MM.1S (cell line): Measurements from ENCODE around the gene TERC.

Experiments
- DNase-seq: peaks from one replicate; pipeline ENCODE4 v3.0.0-alpha.2; 2015
- H2AFZ ChIP-seq: fragments of 300-600 bp; sonication (generic); 2 replicates; pipeline ENCODE4 v1.6.0; 2016; ENCODE audit warnings: antibody characterized with exemption, low read length
- H3F3A ChIP-seq: fragments of 300-600 bp; sonication (generic); 2 replicates; pipeline ENCODE4 v1.6.1; 2016; ENCODE audit warnings: mild to moderate bottlenecking, antibody characterized with exemption, low read length, moderate library complexity, mixed read lengths; ENCODE audit not compliant: insufficient read depth
- H3K27ac ChIP-seq: fragments of 300-600 bp; sonication (generic); 2 replicates; pipeline ENCODE4 v1.5.1; 2016; ENCODE audit warnings: mild to moderate bottlenecking, low read length
- H3K27me3 ChIP-seq: fragments of 300-600 bp; sonication (generic); replicated peaks from 2 replicates; pipeline ENCODE4 v1.6.0; 2016; ENCODE audit warnings: low read length; ENCODE audit not compliant: insufficient read depth
- H3K36me3 ChIP-seq: fragments of 300-600 bp; sonication (generic); replicated peaks from 2 replicates; pipeline ENCODE4 v1.6.1; 2016; ENCODE audit warnings: mild to moderate bottlenecking, low read length, mixed read lengths; ENCODE audit not compliant: insufficient read depth
- H3K4me1 ChIP-seq: fragments of 300-600 bp; sonication (generic); 2 replicates; pipeline ENCODE4 v1.6.1; 2016; ENCODE audit warnings: low read length, mixed read lengths
- H3K4me2 ChIP-seq: fragments of 300-600 bp; sonication (generic); 2 replicates; pipeline ENCODE4 v1.6.0; 2016; ENCODE audit warnings: low read depth, low read length
- H3K4me3 ChIP-seq: fragments of 300-600 bp; sonication (generic); 2 replicates; pipeline ENCODE4 v1.5.1; 2016; ENCODE audit warnings: low read length, mixed read lengths
- H3K79me2 ChIP-seq: fragments of 300-600 bp; sonication (generic); 2 replicates; pipeline ENCODE4 v1.6.1; 2016; ENCODE audit warnings: mixed run types, low read length, mixed read lengths
- H3K9ac ChIP-seq: fragments of 300-600 bp; sonication (generic); 2 replicates; pipeline ENCODE4 v1.6.1; 2016; ENCODE audit warnings: low read length, mixed read lengths
- H3K9me2 ChIP-seq: fragments of 300-600 bp; sonication (generic); replicated peaks from 2 replicates; pipeline ENCODE4 v1.6.1; 2016; ENCODE audit warnings: mild to moderate bottlenecking, low read length, mixed read lengths; ENCODE audit not compliant: insufficient read depth
- H3K9me3 ChIP-seq: fragments of 300-600 bp; sonication (generic); replicated peaks from 2 replicates; pipeline ENCODE4 v1.6.1; 2016; ENCODE audit warnings: mild to moderate bottlenecking, low read length, mixed read lengths; ENCODE audit not compliant: insufficient read depth
- H4K20me1 ChIP-seq: fragments of 300-600 bp; sonication (generic); 2 replicates; pipeline ENCODE4 v1.6.1; 2016; ENCODE audit warnings: mild to moderate bottlenecking, low read length, moderate library complexity, mixed read lengths; ENCODE audit not compliant: insufficient read depth
- EZH2 ChIP-seq: fragments of 300-600 bp; sonication (generic); optimal IDR thresholded peaks from 2 replicates; pipeline ENCODE3; 2017; ENCODE audit warnings: low read depth, mild to moderate bottlenecking, antibody characterized with exemption, low read length, mixed read lengths
- EZH2phosphoT487 ChIP-seq: fragments of 300-600 bp; sonication (generic); IDR thresholded peaks from 2 replicates; pipeline ENCODE4 v1.6.1; 2018; ENCODE audit warnings: antibody characterized with exemption, low read length
- TF ChIP-seq, protein P1 (sequence below): fragments of 300-600 bp; sonication (generic); IDR thresholded peaks from 2 replicates; pipeline ENCODE4 v1.5.1; 2016; ENCODE audit warnings: antibody characterized with exemption, low read length, mixed read lengths

Gene TERC

DNA sequence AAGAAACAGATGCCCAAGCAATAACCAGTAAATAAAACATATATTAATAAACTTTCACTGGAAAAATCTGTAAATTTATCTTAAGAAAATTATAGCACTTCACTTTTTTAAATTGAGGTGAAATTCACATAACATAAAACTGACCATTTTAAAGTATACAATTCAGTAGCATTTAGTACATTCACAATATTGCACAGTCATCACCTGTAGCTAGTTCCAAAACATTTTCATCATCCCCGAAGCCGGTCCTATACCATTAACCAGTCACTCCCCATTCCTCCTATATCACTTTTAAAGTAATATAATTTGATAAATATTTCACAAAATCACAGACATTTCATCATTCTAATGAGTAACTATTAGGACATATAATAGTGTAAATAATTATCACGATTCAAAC lies 39.8 kb upstream of the TERC start:
- H3K36me3 ChIP-seq = no peaks in the 10 kb centered on the region
- H3K9me2 ChIP-seq = no peaks in the 10 kb centered on the region
- H3K79me2 ChIP-seq = no peaks in the 10 kb centered on the region
- no peak for TF ChIP-seq EZH2
- TF ChIP-seq, protein P1, sequence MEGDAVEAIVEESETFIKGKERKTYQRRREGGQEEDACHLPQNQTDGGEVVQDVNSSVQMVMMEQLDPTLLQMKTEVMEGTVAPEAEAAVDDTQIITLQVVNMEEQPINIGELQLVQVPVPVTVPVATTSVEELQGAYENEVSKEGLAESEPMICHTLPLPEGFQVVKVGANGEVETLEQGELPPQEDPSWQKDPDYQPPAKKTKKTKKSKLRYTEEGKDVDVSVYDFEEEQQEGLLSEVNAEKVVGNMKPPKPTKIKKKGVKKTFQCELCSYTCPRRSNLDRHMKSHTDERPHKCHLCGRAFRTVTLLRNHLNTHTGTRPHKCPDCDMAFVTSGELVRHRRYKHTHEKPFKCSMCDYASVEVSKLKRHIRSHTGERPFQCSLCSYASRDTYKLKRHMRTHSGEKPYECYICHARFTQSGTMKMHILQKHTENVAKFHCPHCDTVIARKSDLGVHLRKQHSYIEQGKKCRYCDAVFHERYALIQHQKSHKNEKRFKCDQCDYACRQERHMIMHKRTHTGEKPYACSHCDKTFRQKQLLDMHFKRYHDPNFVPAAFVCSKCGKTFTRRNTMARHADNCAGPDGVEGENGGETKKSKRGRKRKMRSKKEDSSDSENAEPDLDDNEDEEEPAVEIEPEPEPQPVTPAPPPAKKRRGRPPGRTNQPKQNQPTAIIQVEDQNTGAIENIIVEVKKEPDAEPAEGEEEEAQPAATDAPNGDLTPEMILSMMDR = no peak
- TF ChIP-seq EZH2phosphoT487 = no peak
- H4K20me1 ChIP-seq = no peaks in the 10 kb centered on the region
- H3K4me2 ChIP-seq = no peak overlapping the region
- H3F3A ChIP-seq = no peaks in the 10 kb centered on the region
- no peak overlapping the region for H3K9ac ChIP-seq
- DNase-seq = no peak
- H3K4me3 ChIP-seq = no peak overlapping the region
- H3K27ac ChIP-seq = no peak overlapping the region
- H2AFZ ChIP-seq = no peak overlapping the region
- H3K27me3 ChIP-seq = no peaks in the 10 kb centered on the region
- H3K9me3 ChIP-seq = no peaks in the 10 kb centered on the region
- no peaks in the 10 kb centered on the region for H3K4me1 ChIP-seq

DNA sequence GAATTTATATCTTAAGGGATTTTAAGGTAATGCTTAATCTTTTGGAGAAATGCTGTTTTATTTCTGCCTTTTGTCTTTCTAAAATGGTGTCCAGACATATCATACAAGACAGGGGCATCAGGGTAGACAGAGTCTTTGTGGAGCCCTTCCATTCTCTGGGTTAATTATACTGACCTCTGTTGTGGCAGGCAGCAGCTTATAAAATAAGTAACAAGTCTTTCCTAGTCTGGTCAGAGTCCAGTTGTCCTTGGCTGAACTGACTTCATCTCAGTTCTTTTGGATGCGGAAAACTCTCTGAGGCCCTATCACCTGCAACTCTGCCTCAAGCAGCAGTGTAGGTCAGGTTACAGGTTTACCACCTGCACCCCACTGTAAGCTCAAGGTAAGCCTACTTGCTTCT lies 27.5 kb upstream of the TERC start:
- Histone ChIP-seq H2AFZ (no peak overlapping the region), H3K27me3 (no peaks in the 10 kb centered on the region), H4K20me1 (no peaks in the 10 kb centered on the region), H3F3A (no peaks in the 10 kb centered on the region), H3K4me2 (no peak overlapping the region), H3K27ac (no peak overlapping the region), H3K9ac (no peak overlapping the region), H3K79me2 (no peaks in the 10 kb centered on the region), H3K9me3 (no peaks in the 10 kb centered on the region), H3K4me1 (no peaks in the 10 kb centered on the region), H3K36me3 (no peaks in the 10 kb centered on the region; the same call in 1 of the 2 replicates), H3K9me2 (no peaks in the 10 kb centered on the region), H3K4me3 (no peak overlapping the region)
- no peak for DNase-seq
- TF ChIP-seq EZH2 (no peak), EZH2phosphoT487 (no peak)
- TF ChIP-seq, protein P1 = no peak

DNA sequence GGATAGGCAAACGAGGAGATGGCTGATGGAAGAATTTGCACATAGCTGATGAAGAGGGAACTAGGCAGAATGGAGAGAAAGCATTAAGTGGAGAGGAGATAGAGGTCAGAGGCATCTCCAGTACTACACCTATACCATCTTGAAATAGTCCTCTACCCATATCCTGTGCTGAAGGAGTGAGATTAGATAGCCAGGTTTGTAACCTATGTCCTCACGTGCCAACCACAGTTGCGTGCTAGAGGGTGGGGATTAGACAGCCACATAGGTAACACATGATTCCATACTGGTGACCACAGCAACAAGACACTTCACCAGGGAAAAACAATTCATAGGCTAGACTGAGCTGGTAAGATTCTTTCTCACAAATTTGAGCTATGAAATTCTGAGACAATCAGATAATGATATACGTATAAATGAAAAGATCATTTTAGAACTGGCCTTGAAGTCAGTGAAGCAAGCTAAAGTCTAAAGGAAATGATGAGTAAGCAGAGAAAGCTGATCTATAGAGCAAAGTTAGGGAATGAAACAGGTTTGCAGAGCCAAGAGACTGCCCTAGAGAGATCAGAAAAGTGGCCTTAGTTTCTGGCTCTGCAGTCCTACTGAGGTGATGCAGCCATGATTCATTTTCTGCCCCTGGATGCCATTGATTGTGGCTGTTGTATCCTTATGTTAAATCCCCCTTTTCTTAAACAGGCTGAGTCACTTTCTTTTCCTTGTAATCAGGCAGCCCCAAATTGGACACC lies 26.0 kb upstream of the TERC start:
- Histone ChIP-seq H3K4me2 (no peak overlapping the region), H3K9ac (no peak overlapping the region), H3K9me3 (no peaks in the 10 kb centered on the region), H3K27me3 (no peaks in the 10 kb centered on the region), H2AFZ (no peak overlapping the region), H3K9me2 (no peaks in the 10 kb centered on the region), H3K79me2 (no peaks in the 10 kb centered on the region), H3K27ac (no peak overlapping the region), H3F3A (no peaks in the 10 kb centered on the region), H4K20me1 (no peaks in the 10 kb centered on the region), H3K4me1 (no peaks in the 10 kb centered on the region), H3K36me3 (peaks cover 9% of the 10 kb centered on the region; the same call in 1 of the 2 replicates), H3K4me3 (no peak overlapping the region)
- TF ChIP-seq, protein P1 = no peak
- TF ChIP-seq EZH2phosphoT487 (no peak), EZH2 (no peak)
- DNase-seq = no peak
